ENCODE data around the gene SLC6A9.
A peak's percentile ranks its signal among the peaks of the same experiment; 100 is the strongest.

The SLC6A9 gene

GRCh38 chr1:43953361-43953760, 77.9 kb downstream of the SLC6A9 start:
- CTCF ChIA-PET: interaction anchor here (1.3 to 2.9 kb wide), 3 partner anchors 19 to 190 kb away, joined by 4 to 18 read pairs (median 11); partner anchors contain the start of gene ARTN
- POLR2A ChIA-PET: no interaction called here
- TF ChIP-seq, protein P1, sequence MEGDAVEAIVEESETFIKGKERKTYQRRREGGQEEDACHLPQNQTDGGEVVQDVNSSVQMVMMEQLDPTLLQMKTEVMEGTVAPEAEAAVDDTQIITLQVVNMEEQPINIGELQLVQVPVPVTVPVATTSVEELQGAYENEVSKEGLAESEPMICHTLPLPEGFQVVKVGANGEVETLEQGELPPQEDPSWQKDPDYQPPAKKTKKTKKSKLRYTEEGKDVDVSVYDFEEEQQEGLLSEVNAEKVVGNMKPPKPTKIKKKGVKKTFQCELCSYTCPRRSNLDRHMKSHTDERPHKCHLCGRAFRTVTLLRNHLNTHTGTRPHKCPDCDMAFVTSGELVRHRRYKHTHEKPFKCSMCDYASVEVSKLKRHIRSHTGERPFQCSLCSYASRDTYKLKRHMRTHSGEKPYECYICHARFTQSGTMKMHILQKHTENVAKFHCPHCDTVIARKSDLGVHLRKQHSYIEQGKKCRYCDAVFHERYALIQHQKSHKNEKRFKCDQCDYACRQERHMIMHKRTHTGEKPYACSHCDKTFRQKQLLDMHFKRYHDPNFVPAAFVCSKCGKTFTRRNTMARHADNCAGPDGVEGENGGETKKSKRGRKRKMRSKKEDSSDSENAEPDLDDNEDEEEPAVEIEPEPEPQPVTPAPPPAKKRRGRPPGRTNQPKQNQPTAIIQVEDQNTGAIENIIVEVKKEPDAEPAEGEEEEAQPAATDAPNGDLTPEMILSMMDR (IDR thresholded peaks at IDR 0.05; ENCODE audit: insufficient read depth, low read length, missing control alignments): no peak
- DNase-seq (ENCODE audit: low read depth, low spot score): no peak
- no peak overlapping the region for H3K4me3 ChIP-seq (ENCODE audit: low read depth, low read length)

DNA sequence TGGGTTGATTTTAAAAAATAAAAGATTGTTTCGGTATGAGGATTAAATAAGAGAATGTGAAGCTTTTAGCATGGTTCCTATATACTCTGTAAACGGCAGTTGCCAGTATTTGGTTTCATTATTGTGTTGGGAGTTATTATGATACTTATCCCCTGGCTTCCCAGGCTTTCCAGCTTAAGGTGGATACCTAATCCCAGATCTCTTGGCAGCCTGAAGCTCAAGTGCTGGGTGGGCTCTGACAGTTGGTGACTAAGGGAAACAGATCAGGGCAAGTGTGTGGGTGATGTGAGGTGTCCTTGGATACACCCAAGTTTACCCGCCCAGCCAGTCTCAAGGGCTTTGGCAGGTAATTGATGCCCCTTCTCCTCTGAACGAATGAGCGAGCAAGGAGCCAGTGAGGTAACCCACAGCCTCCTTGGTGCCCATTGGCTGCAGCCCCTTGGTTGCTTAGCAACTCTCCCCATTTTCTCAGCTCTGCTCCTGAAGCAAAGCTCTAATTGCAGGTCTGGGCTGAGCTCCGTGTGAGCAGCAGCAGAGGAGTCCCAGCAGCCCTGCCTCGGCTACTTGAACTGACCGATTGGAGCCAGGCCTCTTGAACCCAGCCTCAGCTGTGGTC, 78.4 kb downstream of the SLC6A9 start:
- TF ChIP-seq, protein P1 (IDR thresholded peaks at IDR 0.05; ENCODE audit: insufficient read depth, low read length, missing control alignments): no peak
- no peak for DNase-seq (ENCODE audit: low read depth, low spot score)
- ChIA-PET POLR2A (no interaction called here), CTCF (interaction anchor here (1.3 to 2.1 kb wide), 2 partner anchors 95 to 189 kb away, joined by 4 to 6 read pairs; no protein-coding TSS in a partner anchor)
- no peak overlapping the region for H3K4me3 ChIP-seq (ENCODE audit: low read depth, low read length)

DNA sequence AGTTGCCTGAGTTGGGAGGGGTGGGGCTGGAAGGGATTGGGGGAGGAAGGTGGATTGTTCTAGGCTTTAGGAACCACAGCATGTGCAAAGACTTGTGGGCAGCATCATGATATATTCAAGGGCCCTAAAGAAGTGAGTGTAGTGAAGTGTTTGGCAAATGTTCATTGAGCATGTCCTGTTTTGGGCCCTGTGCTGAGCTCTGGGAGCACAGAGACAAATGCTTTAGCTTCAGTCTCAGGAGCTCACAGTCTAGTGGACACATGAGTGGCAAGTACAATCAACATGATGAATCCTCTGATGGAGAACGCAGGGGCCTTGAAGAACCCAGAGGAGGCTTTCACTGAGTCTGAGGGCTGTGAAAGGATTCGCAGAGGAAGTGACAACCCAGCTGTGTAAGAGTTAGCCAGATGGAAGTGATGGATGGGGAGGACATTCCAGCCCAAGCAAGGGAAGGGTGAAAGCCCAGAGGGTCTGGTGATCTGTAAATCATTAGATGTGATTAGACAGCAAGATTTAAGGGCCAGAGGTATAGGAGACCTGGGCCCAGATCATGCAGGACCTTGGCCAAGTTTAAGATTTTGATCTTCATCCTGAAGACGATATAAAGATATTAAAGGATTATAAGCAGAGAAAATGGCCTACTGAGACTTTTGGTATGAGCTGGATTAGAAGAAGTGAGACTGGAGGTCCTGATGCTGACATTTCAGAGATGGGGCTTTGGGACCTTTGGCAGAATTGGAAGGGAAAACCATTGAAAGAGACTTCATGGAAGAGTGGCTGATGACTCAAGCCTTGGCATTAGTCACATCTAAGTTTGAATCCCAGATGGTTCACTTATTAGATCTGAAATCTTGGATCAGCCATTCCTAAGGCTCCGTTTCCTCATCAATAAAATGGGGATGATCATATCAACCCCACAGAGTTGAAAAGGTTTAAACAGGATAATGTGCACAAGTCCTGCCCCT, 80.0 kb downstream of the SLC6A9 start:
- ChIA-PET POLR2A (interaction anchor here (0.6 kb wide), 1 partner anchor 24 kb away, joined by 4 read pairs; no protein-coding TSS in a partner anchor), CTCF (interaction anchor here (1.5 to 10.1 kb wide), 4 partner anchors 10 to 188 kb away, joined by 4 to 167 read pairs (median 6); partner anchors contain the start of gene ARTN)
- DNase-seq (ENCODE audit: low read depth, low spot score): no peak
- TF ChIP-seq, protein P1 (IDR thresholded peaks at IDR 0.05; ENCODE audit: insufficient read depth, low read length, missing control alignments): no peak
- no peak overlapping the region for H3K4me3 ChIP-seq (ENCODE audit: low read depth, low read length)

- ChIA-PET POLR2A (no interaction called here), CTCF (interaction anchor here (1.0 to 10.1 kb wide), 5 partner anchors 17 to 187 kb away, joined by 3 to 167 read pairs (median 5); partner anchors contain the start of gene ARTN)
- TF ChIP-seq, protein P1 (IDR thresholded peaks at IDR 0.05; ENCODE audit: insufficient read depth, low read length, missing control alignments): no peak
- no peak for DNase-seq (ENCODE audit: low read depth, low spot score)
- H3K4me3 ChIP-seq (ENCODE audit: low read depth, low read length): no peak overlapping the region
Observed at GRCh38 chr1:43949678-43950077, 81.6 kb downstream of the SLC6A9 start.

DNA sequence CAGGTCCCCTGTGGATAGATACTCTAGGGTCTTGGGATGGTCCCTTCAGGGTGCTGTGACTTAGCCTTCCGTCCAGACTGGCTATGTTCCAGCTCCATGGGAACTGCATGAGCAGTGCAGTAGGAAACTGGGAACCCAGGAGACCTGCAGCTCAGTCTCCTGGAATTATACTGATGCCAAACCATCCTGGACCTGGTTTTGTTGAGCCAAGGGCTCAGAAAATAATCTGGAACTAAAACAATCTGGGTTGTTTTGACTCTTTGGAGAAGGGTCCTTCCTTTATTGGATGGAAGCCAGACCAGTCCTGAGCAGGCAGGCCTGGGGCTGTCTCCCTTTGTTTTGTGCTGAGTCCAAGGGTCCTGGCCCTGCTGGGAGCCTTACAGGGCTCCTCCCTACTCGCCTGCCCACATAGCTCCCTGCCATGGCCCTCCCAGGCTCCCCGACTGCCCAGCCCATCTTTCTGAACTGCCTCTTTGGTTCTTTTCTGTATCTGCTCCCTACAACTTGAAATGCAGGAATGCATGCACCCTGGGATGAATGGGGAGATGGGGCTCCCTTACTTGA, 83.3 kb downstream of the SLC6A9 start:
- TF ChIP-seq, protein P1 (IDR thresholded peaks at IDR 0.05; ENCODE audit: insufficient read depth, low read length, missing control alignments): no peak
- CTCF ChIA-PET: interaction anchor here (1.4 to 10.1 kb wide), 7 partner anchors 8 to 183 kb away, joined by 4 to 167 read pairs (median 8); partner anchors contain the start of genes ARTN and DPH2
- peak overlapping the region; percentile 86 for H3K4me3 ChIP-seq (ENCODE audit: low read depth, low read length)
- DNase-seq (ENCODE audit: low read depth, low spot score): no peak
- POLR2A ChIA-PET: interaction anchor here (1.6 kb wide), 1 partner anchor 8 kb away, joined by 4 read pairs; no protein-coding TSS in a partner anchor
